ENCODE data around the gene CCDC30. TPM values are rescaled to one million over a fixed set of nuclear protein-coding genes. Genes with fewer than 3 reads are reported as not detected.
A peak's percentile ranks its signal among the peaks of the same experiment; 100 is the strongest.

Gene CCDC30
- total and polyA plus RNA-seq, 10 of the 15 experiments (the other 5 are each of a cell fraction or from before 2014, with no cell fraction given): 0.46 to 1.8 (median 1.0) TPM

DNA sequence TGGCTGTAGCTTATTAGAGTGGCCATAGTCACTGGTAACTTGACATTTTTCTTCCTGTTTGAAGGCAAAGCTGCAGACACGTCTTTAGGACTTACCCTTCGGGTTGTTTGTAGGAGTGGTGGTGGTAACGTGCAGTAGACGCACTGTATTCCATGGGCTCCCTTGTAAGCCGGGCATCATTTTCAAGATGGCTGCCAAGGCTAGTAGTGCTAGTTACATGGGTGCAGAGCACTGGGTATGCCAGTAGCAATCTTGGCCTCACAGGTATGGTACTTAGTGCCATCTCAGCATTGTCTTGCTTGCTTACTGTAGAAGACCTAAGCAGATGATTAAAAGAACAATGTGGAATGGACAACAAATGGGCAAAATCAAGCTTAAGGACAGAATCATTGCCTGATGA is 221.1 kb downstream of the CCDC30 start:
- POLR2A ChIA-PET: interaction anchor here (0.5 to 5.1 kb wide), 5 partner anchors 23 to 371 kb away, joined by 3 to 24 read pairs (median 4); partner anchors contain the start of genes C1orf50, P3H1 and PPIH

More for the DNA sequence above, 221.1 kb downstream of the CCDC30 start:
- no TSS peak for BruUV-seq (replicated peaks)
- Histone ChIP-seq H3K9me3 (replicated peaks; ENCODE audit: control insufficient read depth, insufficient read depth, low read length) (no peaks in the 10 kb centered on the region; the same call in 2 of the 3 replicates), H3K27ac (ENCODE audit: control insufficient read depth, insufficient read depth) (no peak overlapping the region), H3K79me2 (ENCODE audit: control insufficient read depth, insufficient read depth, low read length) (peaks cover 85% of the 10 kb centered on the region), H4K20me1 (ENCODE audit: control insufficient read depth, insufficient read depth) (peaks cover 8% of the 10 kb centered on the region), H2AFZ (ENCODE audit: control insufficient read depth, low read depth, low read length) (no peak overlapping the region), H3K4me2 (ENCODE audit: control insufficient read depth, insufficient read depth) (peak overlapping the region; percentile 98), H3K27me3 (replicated peaks in 1 of 2; ENCODE audit: control insufficient read depth in 2 of 2, insufficient read depth in 2 of 2, low read length in 1 of 2) (no peaks in the 10 kb centered on the region), H3K4me1 (ENCODE audit: control insufficient read depth, insufficient read depth, low read length) (peaks cover 13% of the 10 kb centered on the region; the same call in 1 of the 2 replicates), H3K4me3 (peak overlapping the region; percentile 78), H3K36me3 (ENCODE audit: control insufficient read depth in 2 of 2, insufficient read depth in 2 of 2, low read length in 1 of 2) (peaks cover 0 to 16% of the 10 kb centered on the region in 2 experiments; a peak in 3 of 4 replicates), H3K9ac (ENCODE audit: control insufficient read depth, insufficient read depth, low read length) (peak overlapping the region; percentile 80; the same call in 1 of the 2 replicates)
- RAD21 ChIA-PET (ENCODE audit: unreplicated experiment): interaction anchor here (1.0 to 4.3 kb wide), 3 partner anchors 8 to 390 kb away, joined by 4 to 24 read pairs (median 5); partner anchors contain the start of gene PPIH
- CTCF ChIA-PET: interaction anchor here (2.1 kb wide), 1 partner anchor 83 kb away, joined by 5 read pairs; the partner anchor contains the start of genes C1orf50 and P3H1
- SMC1A ChIA-PET (ENCODE audit: uncharacterized antibody, unreplicated experiment): interaction anchor here (0.6 to 2.8 kb wide), 3 partner anchors 8 to 82 kb away, joined by 3 to 12 read pairs (median 11); partner anchors contain the start of genes C1orf50, P3H1 and PPIH
- TF ChIP-seq YY1 (IDR thresholded peaks at IDR 0.05; ENCODE audit: low read depth, low read length): peak; percentile 94
- TF ChIP-seq PAX8 (IDR thresholded peaks at IDR 0.05): no peak
- no peak for TF ChIP-seq HCFC1 (IDR thresholded peaks at IDR 0.05; ENCODE audit: low read length)
- TF ChIP-seq CHD4 (IDR thresholded peaks at IDR 0.05): no peak
- no peak for TF ChIP-seq ATF7 (IDR thresholded peaks at IDR 0.05; ENCODE audit: low read depth)
- no peak for TF ChIP-seq ASH2L (IDR thresholded peaks at IDR 0.05; ENCODE audit: borderline replicate concordance, low read depth)
- TF ChIP-seq SIN3A (IDR thresholded peaks at IDR 0.05; ENCODE audit: low read depth, low read length): no peak
- TF ChIP-seq, protein P1, sequence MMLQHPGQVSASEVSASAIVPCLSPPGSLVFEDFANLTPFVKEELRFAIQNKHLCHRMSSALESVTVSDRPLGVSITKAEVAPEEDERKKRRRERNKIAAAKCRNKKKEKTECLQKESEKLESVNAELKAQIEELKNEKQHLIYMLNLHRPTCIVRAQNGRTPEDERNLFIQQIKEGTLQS (IDR thresholded peaks at IDR 0.05; ENCODE audit: borderline replicate concordance, extremely low read depth, low read depth, low read length): no peak
- TF ChIP-seq, protein P2, sequence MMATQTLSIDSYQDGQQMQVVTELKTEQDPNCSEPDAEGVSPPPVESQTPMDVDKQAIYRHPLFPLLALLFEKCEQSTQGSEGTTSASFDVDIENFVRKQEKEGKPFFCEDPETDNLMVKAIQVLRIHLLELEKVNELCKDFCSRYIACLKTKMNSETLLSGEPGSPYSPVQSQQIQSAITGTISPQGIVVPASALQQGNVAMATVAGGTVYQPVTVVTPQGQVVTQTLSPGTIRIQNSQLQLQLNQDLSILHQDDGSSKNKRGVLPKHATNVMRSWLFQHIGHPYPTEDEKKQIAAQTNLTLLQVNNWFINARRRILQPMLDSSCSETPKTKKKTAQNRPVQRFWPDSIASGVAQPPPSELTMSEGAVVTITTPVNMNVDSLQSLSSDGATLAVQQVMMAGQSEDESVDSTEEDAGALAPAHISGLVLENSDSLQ (IDR thresholded peaks at IDR 0.05): no peak
- TF ChIP-seq, protein P3, sequence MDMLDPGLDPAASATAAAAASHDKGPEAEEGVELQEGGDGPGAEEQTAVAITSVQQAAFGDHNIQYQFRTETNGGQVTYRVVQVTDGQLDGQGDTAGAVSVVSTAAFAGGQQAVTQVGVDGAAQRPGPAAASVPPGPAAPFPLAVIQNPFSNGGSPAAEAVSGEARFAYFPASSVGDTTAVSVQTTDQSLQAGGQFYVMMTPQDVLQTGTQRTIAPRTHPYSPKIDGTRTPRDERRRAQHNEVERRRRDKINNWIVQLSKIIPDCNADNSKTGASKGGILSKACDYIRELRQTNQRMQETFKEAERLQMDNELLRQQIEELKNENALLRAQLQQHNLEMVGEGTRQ (IDR thresholded peaks at IDR 0.05; ENCODE audit: borderline replicate concordance, low read depth, low read length): no peak
- peak; percentile 78; the same call in 1 of the 2 replicates for TF ChIP-seq WRNIP1 (IDR thresholded peaks at IDR 0.05; ENCODE audit: borderline replicate concordance, low read depth, low read length)
- TF ChIP-seq LARP7 (IDR thresholded peaks at IDR 0.05): 0 out of 2 replicates have a peak, but pooled peaks have one; percentile 30
- TF ChIP-seq, protein P4, sequence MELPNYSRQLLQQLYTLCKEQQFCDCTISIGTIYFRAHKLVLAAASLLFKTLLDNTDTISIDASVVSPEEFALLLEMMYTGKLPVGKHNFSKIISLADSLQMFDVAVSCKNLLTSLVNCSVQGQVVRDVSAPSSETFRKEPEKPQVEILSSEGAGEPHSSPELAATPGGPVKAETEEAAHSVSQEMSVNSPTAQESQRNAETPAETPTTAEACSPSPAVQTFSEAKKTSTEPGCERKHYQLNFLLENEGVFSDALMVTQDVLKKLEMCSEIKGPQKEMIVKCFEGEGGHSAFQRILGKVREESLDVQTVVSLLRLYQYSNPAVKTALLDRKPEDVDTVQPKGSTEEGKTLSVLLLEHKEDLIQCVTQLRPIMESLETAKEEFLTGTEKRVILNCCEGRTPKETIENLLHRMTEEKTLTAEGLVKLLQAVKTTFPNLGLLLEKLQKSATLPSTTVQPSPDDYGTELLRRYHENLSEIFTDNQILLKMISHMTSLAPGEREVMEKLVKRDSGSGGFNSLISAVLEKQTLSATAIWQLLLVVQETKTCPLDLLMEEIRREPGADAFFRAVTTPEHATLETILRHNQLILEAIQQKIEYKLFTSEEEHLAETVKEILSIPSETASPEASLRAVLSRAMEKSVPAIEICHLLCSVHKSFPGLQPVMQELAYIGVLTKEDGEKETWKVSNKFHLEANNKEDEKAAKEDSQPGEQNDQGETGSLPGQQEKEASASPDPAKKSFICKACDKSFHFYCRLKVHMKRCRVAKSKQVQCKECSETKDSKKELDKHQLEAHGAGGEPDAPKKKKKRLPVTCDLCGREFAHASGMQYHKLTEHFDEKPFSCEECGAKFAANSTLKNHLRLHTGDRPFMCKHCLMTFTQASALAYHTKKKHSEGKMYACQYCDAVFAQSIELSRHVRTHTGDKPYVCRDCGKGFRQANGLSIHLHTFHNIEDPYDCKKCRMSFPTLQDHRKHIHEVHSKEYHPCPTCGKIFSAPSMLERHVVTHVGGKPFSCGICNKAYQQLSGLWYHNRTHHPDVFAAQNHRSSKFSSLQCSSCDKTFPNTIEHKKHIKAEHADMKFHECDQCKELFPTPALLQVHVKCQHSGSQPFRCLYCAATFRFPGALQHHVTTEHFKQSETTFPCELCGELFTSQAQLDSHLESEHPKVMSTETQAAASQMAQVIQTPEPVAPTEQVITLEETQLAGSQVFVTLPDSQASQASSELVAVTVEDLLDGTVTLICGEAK (IDR thresholded peaks at IDR 0.05; ENCODE audit: borderline replicate concordance): no peak
- peak; percentile 59; the same call in 1 of the 2 replicates for TF ChIP-seq POLR2AphosphoS5 (IDR thresholded peaks at IDR 0.05; ENCODE audit: low read length)
- in situ Hi-C loops (cut with MboI): no loop called here
- DNase-seq (ENCODE audit: low read depth, low spot score) (no peak), ATAC-seq (peak; percentile 17), FAIRE-seq (no peak)
- intact Hi-C loops (cut with micrococcal nuclease; ENCODE audit: unreplicated experiment): loop anchor here (5.0 kb wide), 4 partner anchors 83 to 273 kb away; partner anchors contain the start of genes C1orf50, CCDC30, P3H1 and SLC2A1
- WGBS (ENCODE audit: insufficient coverage, insufficient replicate concordance, low lambda C conversion rate, missing lambda C conversion rate): 1% methylated on average over 5 of the region's 5 CpGs

Data from GM12878 (cell line).